ENCODE results near the gene MLH3. TPM values are rescaled to one million over a fixed set of nuclear protein-coding genes. Genes with fewer than 3 reads are reported as not detected.
A peak's percentile ranks its signal among the peaks of the same experiment; 100 is the strongest.

MLH3 gene
- total and polyA plus RNA-seq, 4 donors: 5.8 to 29.7 (median 9.9) TPM

DNA sequence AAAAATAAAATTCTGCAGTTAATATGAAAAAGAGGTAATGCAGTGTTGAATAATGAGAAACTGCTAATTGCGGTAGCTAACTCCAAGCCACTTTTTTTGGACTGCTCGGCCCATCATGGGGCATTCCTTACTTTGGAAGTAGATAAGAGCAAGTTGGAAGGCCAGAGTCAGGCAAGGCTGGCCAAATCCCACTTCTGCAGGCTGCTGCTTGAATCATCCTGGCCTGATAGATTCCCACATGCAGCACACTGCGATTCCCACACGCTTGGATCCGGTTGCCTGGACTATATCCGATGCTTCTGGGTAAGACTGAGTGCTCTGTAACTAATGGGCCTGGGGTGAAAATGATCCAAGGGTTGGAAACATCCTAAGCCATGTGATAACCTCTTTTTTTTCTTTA lies 38.0 kb downstream of the MLH3 start:
- no peak overlapping the region for H3K9ac ChIP-seq (ENCODE audit: low read depth in 1 of 2, low read length in 2 of 2)
- no peak for DNase-seq (ENCODE audit: low spot score)
- no peak overlapping the region for H3K4me3 ChIP-seq (ENCODE audit: low read depth in 1 of 3, low read length in 3 of 3)
- H3K27me3 ChIP-seq (ENCODE audit: control insufficient read depth in 4 of 4, insufficient read depth in 4 of 4, low read length in 3 of 4): no peaks in the 10 kb centered on the region
- WGBS: 84% methylated on average over 6 of the region's 6 CpGs
- no peaks in the 10 kb centered on the region for H3K9me3 ChIP-seq (ENCODE audit: control insufficient read depth in 4 of 4, low read length in 3 of 4)
- H3K27ac ChIP-seq (ENCODE audit: low read depth in 1 of 2, low read length in 2 of 2): no peak overlapping the region
- H3K36me3 ChIP-seq (ENCODE audit: control insufficient read depth in 4 of 4, insufficient read depth in 3 of 4, low read depth in 1 of 4, low read length in 3 of 4): peaks cover 5 to 65% (median 41%) of the 10 kb centered on the region in 4 donors
- TF ChIP-seq TAF1 (conservative IDR thresholded peaks at IDR 0.05) (no peak), RXRA (IDR thresholded peaks at IDR 0.05) (no peak), HNF4G (IDR thresholded peaks at IDR 0.05) (no peak)
- TF ChIP-seq, protein P1, sequence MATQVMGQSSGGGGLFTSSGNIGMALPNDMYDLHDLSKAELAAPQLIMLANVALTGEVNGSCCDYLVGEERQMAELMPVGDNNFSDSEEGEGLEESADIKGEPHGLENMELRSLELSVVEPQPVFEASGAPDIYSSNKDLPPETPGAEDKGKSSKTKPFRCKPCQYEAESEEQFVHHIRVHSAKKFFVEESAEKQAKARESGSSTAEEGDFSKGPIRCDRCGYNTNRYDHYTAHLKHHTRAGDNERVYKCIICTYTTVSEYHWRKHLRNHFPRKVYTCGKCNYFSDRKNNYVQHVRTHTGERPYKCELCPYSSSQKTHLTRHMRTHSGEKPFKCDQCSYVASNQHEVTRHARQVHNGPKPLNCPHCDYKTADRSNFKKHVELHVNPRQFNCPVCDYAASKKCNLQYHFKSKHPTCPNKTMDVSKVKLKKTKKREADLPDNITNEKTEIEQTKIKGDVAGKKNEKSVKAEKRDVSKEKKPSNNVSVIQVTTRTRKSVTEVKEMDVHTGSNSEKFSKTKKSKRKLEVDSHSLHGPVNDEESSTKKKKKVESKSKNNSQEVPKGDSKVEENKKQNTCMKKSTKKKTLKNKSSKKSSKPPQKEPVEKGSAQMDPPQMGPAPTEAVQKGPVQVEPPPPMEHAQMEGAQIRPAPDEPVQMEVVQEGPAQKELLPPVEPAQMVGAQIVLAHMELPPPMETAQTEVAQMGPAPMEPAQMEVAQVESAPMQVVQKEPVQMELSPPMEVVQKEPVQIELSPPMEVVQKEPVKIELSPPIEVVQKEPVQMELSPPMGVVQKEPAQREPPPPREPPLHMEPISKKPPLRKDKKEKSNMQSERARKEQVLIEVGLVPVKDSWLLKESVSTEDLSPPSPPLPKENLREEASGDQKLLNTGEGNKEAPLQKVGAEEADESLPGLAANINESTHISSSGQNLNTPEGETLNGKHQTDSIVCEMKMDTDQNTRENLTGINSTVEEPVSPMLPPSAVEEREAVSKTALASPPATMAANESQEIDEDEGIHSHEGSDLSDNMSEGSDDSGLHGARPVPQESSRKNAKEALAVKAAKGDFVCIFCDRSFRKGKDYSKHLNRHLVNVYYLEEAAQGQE (IDR thresholded peaks at IDR 0.05): no peak
- no peaks in the 10 kb centered on the region for H3K4me1 ChIP-seq (ENCODE audit: control insufficient read depth in 4 of 4, insufficient read depth in 4 of 4, low read length in 3 of 4)

DNA sequence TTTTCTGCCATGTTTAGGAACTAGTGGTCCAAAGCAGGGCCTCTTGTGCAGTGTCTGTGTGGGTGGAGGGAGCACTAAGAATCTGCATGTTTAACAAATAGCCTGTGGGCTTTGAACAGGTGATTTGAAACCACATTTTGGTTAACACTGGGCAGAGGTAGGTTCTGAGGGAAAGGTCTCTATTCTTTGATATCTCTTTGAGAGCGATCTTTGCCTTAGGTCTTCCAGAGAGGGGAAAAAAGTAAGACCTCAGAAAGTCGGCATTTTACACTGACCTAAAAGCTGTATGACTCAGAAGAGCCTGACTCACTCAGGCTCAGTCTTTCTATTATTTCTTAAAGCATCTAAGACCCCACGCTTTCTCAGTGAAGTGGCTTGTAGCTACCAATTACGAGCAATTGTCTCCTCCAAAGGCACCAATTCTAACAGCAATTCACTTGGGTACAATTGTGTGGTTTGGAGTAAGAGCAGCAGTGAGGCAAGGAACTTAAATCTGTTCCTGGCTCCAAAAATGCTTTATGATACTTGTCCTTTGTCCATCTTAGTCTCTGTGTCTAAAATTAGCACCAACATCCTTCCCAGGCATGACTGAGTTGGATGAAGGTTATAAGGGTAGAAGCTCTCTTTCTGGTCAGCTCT lies 39.8 kb downstream of the MLH3 start:
- no peaks in the 10 kb centered on the region for H3K27me3 ChIP-seq (ENCODE audit: control insufficient read depth in 4 of 4, insufficient read depth in 4 of 4, low read length in 3 of 4)
- no peak overlapping the region for H3K9ac ChIP-seq (ENCODE audit: low read depth in 1 of 2, low read length in 2 of 2)
- H3K4me1 ChIP-seq (ENCODE audit: control insufficient read depth in 4 of 4, insufficient read depth in 4 of 4, low read length in 3 of 4): no peaks in the 10 kb centered on the region
- H3K4me3 ChIP-seq (ENCODE audit: low read depth in 1 of 3, low read length in 3 of 3): no peak overlapping the region
- peaks cover 6 to 66% (median 46%) of the 10 kb centered on the region in 4 donors for H3K36me3 ChIP-seq (ENCODE audit: control insufficient read depth in 4 of 4, insufficient read depth in 3 of 4, low read depth in 1 of 4, low read length in 3 of 4)
- no peak for TF ChIP-seq EGR1 (IDR thresholded peaks at IDR 0.05; ENCODE audit: low read depth in 2 of 2)
- no peak for TF ChIP-seq FOXA1 (IDR thresholded peaks at IDR 0.05)
- TF ChIP-seq NR2F2 (IDR thresholded peaks at IDR 0.05): peak; percentile 23
- TF ChIP-seq TAF1 (conservative IDR thresholded peaks at IDR 0.05): no peak
- TF ChIP-seq, protein P2, sequence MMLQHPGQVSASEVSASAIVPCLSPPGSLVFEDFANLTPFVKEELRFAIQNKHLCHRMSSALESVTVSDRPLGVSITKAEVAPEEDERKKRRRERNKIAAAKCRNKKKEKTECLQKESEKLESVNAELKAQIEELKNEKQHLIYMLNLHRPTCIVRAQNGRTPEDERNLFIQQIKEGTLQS (IDR thresholded peaks at IDR 0.05): no peak
- TF ChIP-seq RXRA (IDR thresholded peaks at IDR 0.05): no peak
- no peak for TF ChIP-seq HNF4A (conservative IDR thresholded peaks at IDR 0.05)
- no peak for DNase-seq (ENCODE audit: low spot score)
- H3K9me3 ChIP-seq (ENCODE audit: control insufficient read depth in 4 of 4, low read length in 3 of 4): no peaks in the 10 kb centered on the region
- peak overlapping the region in 1 of 2 donors; percentile 29 for H3K27ac ChIP-seq (ENCODE audit: low read depth in 1 of 2, low read length in 2 of 2)
- WGBS: 80% methylated on average over 4 of the region's 4 CpGs

DNA sequence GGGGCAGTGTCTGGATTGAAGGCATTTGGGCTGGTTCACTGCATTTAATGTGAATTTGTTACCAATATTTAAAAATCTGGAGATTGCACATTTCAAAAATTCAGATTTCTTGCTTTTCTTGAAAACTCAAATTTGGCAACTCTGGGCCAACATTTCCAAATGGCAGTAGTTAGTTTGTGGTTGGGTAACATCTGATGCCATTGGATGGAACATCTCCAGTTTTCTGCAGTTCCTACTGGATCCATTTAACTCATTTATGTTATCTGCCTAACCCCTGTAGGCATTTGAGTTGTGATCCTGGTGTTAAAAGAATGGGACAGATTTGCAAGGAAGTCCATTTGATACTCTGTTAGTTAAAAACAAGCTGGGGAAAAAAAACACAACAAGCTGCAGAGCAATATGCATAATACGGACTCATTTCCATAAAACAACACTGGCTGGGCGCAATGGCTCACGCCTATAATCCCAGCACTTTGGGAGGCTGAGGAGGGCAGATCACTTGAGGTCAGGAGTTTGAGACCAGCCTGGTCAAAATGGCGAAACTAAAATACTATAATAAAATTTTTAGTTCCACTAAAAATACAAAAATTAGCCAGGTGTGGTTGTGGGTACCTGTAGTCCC lies 40.7 kb downstream of the MLH3 start:
- DNase-seq (ENCODE audit: low spot score): no peak
- no peak overlapping the region for H3K27ac ChIP-seq (ENCODE audit: low read depth in 1 of 2, low read length in 2 of 2)
- no peaks in the 10 kb centered on the region for H3K9me3 ChIP-seq (ENCODE audit: control insufficient read depth in 4 of 4, low read length in 3 of 4)
- H3K27me3 ChIP-seq (ENCODE audit: control insufficient read depth in 4 of 4, insufficient read depth in 4 of 4, low read length in 3 of 4): no peaks in the 10 kb centered on the region
- peaks cover 10 to 67% (median 45%) of the 10 kb centered on the region in 4 donors for H3K36me3 ChIP-seq (ENCODE audit: control insufficient read depth in 4 of 4, insufficient read depth in 3 of 4, low read depth in 1 of 4, low read length in 3 of 4)
- TF ChIP-seq HNF4A (conservative IDR thresholded peaks at IDR 0.05): no peak
- no peak for TF ChIP-seq RXRA (IDR thresholded peaks at IDR 0.05)
- TF ChIP-seq, protein P3, sequence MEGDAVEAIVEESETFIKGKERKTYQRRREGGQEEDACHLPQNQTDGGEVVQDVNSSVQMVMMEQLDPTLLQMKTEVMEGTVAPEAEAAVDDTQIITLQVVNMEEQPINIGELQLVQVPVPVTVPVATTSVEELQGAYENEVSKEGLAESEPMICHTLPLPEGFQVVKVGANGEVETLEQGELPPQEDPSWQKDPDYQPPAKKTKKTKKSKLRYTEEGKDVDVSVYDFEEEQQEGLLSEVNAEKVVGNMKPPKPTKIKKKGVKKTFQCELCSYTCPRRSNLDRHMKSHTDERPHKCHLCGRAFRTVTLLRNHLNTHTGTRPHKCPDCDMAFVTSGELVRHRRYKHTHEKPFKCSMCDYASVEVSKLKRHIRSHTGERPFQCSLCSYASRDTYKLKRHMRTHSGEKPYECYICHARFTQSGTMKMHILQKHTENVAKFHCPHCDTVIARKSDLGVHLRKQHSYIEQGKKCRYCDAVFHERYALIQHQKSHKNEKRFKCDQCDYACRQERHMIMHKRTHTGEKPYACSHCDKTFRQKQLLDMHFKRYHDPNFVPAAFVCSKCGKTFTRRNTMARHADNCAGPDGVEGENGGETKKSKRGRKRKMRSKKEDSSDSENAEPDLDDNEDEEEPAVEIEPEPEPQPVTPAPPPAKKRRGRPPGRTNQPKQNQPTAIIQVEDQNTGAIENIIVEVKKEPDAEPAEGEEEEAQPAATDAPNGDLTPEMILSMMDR (IDR thresholded peaks at IDR 0.05; ENCODE audit: low read depth, low read length, missing input control): no peak
- no peak for TF ChIP-seq FOXA2 (IDR thresholded peaks at IDR 0.05)
- TF ChIP-seq, protein P4, sequence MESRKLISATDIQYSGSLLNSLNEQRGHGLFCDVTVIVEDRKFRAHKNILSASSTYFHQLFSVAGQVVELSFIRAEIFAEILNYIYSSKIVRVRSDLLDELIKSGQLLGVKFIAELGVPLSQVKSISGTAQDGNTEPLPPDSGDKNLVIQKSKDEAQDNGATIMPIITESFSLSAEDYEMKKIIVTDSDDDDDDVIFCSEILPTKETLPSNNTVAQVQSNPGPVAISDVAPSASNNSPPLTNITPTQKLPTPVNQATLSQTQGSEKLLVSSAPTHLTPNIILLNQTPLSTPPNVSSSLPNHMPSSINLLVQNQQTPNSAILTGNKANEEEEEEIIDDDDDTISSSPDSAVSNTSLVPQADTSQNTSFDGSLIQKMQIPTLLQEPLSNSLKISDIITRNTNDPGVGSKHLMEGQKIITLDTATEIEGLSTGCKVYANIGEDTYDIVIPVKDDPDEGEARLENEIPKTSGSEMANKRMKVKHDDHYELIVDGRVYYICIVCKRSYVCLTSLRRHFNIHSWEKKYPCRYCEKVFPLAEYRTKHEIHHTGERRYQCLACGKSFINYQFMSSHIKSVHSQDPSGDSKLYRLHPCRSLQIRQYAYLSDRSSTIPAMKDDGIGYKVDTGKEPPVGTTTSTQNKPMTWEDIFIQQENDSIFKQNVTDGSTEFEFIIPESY (IDR thresholded peaks at IDR 0.05): no peak
- WGBS: 97% methylated on average over 4 of the region's 4 CpGs
- no peak overlapping the region for H3K9ac ChIP-seq (ENCODE audit: low read depth in 1 of 2, low read length in 2 of 2)
- no peaks in the 10 kb centered on the region for H3K4me1 ChIP-seq (ENCODE audit: control insufficient read depth in 4 of 4, insufficient read depth in 4 of 4, low read length in 3 of 4)
- H3K4me3 ChIP-seq (ENCODE audit: low read depth in 1 of 3, low read length in 3 of 3): no peak overlapping the region

Measured in liver (tissue), 9 donors.